ENCODE data around the gene TOPORS.

The TOPORS gene

GRCh38 chr9:32502464-32502863 lies 49.9 kb downstream of the TOPORS start:
- no peak for DNase-seq (ENCODE audit: low spot score)

GRCh38 chr9:32501868-32502267 lies 50.5 kb downstream of the TOPORS start:
- no peak for DNase-seq (ENCODE audit: low spot score)

GRCh38 chr9:32500768-32501167 lies 51.6 kb downstream of the TOPORS start:
- DNase-seq (ENCODE audit: low spot score): no peak

- DNase-seq (ENCODE audit: low spot score): no peak
Measured at GRCh38 chr9:32497921-32498320, 54.5 kb downstream of the TOPORS start.

GRCh38 chr9:32490601-32491000 lies 61.8 kb downstream of the TOPORS start:
- no peak for DNase-seq (ENCODE audit: low spot score)

Measured in activated CD4-positive, alpha-beta T cell treated with anti-CD3 and anti-CD28 coated beads, Interleukin-2, Interleukin-4, amounts not matched to agents 100 ng/mL and 50 ng/mL, durations not matched to agents 16 hours and 8 hours (primary cell).